Stimulated activated CD4-positive, alpha-beta T cell treated with anti-CD3 and anti-CD28 coated beads, Interleukin-1b, Interleukin-23, amount 100 ng/mL, for 24 hours (primary cell): ENCODE measurements around the gene PYCARD.
"Not testable (repeated sequence)": the region's sequence is repeated elsewhere in the genome, so short reads cannot be mapped to it uniquely, and the experiment has no call there.

Experiments
- DNase-seq, 4 experiments: peaks; one replicate each; pipeline ENCODE4 v3.0.0-alpha.2; 2020; ENCODE audit warnings: low read depth in 4 of 4, low spot score in 1 of 4

The PYCARD gene

DNA sequence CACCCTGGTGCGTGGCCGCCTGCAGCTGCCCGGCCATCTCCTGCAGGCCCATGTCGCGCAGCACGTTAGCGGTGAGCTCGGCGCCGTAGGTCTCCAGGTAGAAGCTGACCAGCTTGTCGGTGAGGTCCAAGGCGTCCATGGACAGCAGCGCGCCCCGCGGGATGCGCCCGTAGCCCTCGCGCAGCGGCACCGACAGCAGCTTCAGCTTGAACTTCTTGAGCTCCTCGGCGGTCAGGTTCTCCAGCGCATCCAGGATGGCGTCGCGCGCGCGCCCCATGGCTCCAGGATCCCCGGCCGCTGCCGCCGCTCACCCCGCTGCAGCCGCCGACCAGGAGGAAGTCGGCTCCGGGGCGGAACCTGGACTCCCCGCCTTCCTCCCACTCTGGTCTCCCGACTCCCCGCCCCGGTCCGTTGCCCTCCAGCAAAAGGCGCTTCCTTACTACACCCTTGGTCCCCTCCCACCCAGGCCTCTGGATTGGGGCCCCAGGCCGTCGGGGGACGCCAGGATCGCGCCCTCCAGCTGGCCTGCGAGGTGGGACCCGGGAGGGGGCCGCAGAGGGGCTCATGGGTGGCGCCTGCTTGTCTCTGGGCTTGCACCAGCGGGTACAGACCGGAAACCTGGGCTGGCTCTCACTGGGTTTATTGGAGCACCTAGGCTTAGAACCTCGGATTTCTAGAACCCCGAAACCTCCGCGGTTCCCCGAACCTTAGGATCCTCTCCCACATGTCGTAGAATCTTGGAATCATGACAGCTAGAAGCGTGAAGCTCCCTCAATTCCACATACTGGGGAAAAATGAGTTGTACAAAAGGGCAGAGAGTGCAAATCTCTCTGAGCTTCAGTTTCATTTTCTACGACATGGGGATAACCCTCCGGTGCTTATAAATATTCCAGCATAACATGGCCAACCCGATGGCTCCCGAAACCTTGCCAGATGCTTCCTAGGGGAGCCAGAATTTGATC lies at the start of gene PYCARD:
TSS of gene PYCARD (minus strand) at position 347 of the 962 bp plus-strand sequence. CDS start at position 277, 70 bp downstream.
- no peak for DNase-seq

DNA sequence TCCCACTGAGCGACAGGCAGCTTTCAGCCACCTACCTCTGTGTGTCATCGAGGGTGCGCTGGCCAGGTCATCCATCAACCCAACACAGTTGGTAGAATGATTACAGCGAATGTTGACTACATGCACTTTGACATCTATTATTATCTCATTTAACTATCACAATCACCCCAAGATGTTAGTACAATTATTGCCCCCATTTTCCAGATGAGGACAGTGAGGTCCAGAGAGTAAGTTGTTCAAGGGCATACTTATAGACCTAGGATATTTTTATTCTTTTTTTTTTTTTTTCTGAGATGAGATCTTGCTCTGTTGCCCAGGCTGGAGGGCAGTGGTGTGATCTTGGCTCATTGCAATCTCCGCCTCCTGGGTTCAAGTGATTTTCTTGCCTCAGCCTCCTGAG lies 48.9 kb upstream of the PYCARD start:
- no peak for DNase-seq

DNA sequence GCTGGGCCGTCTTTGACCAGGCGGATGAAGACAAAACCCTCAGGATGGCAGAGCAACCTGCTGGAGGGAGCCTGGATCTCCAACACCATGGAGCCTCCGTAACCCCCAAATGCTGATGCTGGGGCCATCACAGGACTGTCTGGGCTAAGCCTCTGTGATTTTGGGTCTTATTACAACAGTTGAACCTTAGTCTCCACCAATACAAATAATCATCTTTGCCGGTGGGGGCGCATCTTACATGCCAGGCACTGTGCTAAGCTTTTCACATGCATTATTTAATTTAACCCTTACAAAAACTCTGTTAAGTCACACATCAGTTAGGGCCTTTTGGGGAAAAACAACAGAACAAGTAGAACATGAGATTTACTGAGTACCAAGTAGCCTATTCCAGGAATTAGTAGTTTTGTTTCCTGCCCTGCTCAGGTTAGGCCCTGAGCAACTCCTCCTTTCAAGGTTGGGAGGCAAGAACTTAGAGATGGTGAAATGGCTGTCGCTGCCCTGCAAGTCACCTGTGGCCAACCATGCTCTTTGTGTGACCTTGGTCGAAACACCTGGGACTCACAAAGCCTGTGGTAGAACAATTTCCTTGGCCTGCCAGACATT lies 48.3 kb upstream of the PYCARD start:
- no peak for DNase-seq

DNA sequence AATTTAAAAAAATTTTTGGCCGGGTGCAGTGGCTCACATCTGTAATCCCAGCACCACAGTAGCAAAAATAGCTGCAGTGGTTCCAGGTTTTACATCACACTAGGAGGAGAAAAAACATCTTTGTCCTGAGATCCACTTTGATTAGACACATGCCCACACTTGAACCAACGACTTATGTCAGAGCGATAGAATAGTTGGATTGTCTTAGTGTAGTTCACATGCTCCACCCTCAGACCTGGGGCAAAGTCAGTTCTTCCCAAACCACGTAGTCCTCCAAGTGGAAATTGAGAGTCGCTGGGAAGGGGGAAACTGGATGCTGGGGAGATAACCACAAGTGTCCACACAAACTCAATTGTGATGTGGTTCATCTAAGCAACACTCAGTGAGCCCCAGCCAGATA lies 45.8 kb upstream of the PYCARD start:
- DNase-seq = no peak

DNA sequence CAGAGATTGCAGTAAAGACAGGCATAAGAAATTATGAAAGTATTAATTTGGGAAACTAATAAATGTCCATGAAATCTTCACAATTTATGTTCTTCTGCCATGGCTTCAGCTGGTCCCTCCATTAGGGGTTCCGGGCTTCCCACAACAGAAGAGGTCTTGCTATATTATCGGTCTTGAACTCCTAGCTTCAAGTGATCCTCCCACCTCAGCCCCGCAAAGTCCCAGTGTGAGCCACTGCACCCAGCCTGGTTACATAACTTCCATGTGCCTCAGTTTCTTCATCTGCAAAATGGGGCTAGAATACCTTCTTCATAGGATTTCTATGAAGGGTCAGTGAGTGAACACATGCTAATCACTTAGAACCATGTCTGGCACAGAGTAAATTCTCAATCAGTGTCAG lies 43.7 kb upstream of the PYCARD start:
- DNase-seq = no peak

DNA sequence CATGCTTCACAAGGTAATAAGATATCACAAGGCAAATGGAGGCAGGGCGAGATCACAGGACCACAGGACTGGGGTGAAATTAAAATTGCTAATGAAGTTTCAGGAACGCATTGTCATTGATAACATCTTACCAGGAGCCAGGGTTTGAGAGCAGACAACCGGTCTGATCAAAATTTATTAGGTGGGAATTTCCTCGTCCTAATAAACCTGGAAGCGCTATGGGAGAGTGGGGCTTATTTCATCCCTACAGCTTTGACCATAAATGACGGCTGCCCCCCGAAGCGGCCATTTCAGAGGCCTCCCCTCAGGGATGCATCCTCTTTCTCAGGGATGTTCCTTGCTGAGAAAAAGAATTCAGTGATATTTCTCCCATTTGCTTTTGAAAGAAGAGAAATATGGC lies 43.0 kb upstream of the PYCARD start:
- not testable (repeated sequence) for DNase-seq

DNA sequence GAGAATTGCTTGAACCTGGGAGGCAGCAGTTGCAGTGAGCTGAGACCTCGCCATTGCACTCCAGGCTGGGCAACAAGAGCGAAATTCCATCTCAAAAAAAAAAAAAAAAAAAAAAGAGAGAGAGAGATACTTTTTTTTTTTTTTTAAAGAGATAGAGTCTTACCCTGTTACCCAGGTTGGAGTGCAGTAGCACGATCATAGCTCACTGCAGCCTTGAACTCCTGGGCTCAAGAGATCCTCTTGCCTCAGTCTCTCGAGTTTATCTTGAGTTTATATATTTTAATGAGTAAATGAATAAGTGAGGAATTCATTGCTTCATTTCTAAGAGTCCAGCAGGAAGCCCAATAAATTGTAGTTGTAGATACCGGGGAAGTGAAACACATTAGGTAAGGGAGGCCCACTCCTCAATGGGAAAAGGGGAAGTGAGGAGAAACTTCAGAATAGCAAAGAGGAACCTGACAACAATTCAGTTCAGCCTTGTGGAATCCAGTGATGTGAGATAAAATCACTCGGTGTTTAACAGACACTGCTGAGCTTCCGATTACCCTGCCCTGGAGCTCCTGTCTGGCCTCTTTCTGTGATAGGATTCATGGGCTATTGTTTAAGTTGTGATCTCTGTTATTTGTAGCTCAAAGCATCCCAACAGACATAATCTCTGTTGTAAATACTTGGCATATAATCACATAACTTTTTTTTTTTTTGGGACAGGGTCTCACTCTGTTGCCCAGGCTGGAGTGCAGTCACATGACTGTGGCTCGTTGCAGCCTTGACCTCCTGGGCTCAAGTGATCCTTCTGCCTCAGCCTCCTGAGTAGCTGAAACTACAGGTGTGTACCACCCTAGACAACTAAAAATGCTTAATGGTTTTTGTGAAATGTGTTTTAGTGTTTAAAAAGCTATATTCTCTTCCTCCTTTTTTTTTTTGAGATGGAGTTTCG lies 41.4 kb upstream of the PYCARD start:
- DNase-seq = no peak

DNA sequence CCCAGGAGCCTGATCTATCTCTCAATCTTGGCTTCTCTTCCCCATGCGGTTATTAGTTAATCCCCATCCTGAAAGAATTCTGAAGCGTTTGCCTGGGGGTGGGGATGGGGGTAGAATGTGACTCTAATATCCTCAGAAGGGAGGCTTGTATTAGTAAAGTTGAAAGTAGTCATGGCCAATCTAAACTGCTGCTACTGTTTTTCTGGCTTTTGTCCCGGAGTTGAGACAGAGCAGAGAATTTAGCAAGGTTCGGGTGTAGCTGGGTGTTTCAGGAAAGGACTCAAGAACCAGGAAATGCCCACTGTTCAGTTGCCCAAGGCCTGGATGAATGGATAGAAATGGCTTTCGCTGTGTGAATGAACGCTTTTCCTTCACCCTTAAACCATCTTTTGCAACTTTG lies 39.6 kb upstream of the PYCARD start:
- no peak for DNase-seq

DNA sequence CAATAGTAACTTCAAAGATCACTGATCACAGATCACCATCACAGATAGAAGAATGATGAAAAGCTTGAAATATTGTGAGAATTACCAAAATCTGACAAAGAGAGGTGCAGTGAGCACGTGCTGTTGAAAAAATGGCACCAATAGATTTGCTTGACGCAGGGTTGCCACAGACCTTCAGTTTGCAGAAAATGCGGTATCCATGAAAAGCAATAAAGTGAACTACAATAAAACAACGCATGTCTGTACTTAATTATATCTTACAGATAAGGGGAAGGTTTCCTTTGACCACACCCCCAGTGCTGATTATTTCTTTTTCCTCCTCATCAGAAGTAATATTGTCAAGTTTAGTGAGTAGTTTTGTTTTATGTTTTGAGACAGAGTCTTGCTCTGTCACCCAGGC lies 35.5 kb upstream of the PYCARD start:
- no peak for DNase-seq

DNA sequence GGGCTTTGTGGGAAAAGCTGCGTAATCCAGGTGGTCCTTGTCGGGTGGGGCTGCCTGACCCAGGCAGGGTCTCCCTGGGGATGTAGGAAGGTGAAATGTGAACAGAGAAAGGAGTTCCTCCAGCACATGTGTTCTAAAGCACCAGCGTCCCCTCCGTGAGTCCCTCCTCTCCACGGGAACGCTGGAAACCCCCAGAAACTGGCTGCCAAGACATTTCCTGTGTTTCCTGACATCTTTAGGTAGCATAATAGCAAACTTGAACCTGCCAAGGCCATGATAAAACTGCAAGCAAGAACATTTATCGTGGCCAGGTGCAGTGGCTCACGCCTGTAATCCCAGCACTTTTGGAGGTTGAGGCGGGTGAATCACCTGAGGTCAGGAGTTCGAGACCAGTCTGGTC lies 26.9 kb upstream of the PYCARD start:
- no peak for DNase-seq

DNA sequence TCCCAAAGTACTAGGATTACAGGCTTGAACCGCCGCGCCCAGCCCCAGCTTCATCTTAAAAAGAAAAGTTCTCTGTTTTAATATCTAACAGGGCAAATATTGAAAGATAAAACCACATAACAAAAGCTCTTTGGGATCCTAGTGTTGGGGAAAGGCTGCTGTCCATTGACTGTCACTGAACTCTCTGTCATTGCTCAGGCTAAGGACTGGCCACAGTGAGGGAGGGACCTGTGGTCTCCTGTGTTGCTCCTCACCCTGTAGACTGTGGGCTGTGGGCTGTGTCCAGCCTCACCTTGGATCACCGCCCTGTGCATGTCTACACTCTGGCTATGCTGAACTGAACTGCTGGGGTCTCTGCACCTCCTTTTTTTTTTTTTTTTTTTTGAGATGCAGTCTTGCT lies 25.6 kb upstream of the PYCARD start:
- DNase-seq = no peak

DNA sequence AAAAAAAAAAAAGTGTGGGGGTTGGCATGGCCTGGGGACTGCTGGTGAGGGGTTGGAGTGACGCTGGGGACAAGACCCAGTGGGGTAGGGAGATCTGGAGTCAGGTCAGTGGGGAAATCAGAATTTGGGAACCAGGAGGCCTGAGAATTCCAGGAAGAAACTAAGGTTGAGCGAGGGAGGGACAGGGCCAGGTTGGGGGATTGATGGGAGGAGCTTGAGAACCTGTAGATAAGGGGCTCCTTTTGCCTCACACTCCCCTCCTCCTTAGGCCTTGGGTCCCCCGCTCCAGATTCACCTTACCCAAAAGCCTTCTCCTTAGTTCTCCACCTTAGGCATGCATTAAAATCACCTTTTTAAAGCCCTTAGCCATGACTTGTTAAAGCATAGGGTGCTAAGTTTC lies 22.6 kb upstream of the PYCARD start:
- DNase-seq = no peak

DNA sequence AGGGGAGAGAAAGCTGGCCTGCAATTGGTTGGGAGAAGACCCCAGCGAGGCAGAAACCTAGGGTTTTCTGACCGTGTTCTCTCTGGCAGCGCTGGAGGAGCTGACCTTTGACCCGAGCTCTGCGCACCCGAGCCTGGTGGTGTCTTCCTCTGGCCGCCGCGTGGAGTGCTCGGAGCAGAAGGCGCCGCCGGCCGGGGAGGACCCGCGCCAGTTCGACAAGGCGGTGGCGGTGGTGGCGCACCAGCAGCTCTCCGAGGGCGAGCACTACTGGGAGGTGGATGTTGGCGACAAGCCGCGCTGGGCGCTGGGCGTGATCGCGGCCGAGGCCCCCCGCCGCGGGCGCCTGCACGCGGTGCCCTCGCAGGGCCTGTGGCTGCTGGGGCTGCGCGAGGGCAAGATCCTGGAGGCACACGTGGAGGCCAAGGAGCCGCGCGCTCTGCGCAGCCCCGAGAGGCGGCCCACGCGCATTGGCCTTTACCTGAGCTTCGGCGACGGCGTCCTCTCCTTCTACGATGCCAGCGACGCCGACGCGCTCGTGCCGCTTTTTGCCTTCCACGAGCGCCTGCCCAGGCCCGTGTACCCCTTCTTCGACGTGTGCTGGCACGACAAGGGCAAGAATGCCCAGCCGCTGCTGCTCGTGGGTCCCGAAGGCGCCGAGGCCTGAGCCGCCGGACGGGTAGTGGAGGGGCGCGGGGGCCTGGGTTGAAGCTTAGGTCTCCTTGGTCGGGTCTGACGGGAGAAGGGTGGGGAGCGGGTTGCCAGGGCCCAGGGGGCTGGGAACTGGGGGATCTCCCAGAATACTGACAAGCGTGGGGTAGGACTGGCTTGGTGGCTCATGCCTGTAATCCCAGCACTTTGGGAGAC lies 21.8 kb upstream of the PYCARD start:
- DNase-seq = no peak

DNA sequence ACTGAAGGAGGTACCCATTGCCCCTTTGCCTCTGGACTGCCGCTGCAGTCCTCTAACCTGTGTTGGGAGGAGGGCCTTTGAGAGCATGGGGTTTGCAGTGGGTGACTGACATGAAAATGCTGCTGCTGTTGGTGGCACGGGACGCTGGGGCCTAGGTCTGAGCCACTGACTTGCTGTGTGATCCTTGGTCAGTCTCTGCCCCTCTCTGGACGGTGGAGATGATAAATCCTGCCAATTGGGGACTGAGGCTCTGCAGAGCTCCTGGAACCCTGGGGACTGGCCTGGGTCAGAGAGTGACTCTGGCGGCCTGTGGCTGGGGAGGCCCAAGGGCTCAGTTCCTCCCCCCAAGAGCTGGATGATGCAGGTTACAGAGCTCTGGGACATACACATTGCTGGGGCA lies 20.5 kb upstream of the PYCARD start:
- DNase-seq = no peak

DNA sequence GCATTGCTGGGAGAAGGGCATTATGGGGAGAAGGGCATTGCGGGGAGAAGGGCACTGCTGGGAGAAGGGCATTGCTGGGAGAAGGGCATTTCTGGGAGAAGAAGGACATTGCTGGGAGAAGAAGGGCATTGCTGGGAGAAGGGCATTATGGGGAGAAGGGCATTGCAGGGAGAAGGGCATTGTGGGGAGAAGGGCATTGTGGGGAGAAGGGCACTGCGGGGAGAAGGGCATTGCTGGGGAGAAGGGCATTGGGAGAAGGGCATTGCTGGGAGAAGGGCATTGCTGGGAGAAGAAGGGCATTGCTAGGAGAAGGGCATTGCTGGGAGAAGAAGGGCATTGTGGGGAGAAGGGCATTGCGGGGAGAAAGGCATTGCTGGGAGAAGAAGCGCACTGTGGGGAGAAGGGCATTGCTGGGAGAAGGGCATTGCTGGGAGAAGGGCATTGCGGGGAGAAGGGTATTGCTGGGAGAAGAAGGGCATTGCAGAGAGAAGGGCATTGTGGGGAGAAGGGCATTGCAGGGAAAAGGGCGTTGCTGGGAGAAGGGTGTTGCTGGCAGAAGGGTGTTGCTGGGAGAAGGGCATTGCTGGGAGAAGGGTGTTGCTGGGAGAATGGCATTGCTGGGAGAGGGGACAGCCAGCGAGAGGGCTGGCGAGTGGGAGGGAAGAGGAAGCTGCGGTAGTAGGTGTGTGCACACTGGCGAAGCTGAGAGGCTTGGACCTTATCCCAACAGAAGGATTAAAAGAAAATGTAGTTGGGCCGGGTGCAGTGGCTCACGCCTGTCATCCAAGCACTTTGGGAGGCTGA lies 19.0 kb upstream of the PYCARD start:
- DNase-seq = no peak

DNA sequence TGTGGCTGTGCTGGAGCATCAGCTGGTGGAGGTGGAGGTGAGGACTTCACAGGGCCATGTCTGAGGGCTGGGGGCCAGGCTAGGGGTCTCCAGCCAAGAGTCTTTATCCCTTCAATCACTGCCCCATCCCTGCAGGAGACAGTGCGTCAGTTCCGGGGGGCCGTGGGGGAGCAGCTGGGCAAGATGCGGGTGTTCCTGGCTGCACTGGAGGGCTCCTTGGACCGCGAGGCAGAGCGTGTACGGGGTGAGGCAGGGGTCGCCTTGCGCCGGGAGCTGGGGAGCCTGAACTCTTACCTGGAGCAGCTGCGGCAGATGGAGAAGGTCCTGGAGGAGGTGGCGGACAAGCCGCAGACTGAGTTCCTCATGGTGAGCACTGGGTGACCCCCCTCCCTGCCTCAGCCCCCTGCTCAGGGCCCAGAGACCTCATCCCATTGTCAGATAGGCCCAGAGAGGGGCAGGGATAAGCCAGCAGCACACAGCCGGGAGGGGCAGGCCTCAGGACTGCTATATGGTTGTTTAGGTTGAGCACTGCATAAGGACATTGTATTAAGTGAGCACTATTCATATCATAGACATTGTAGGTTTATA lies 16.7 kb upstream of the PYCARD start:
- DNase-seq = no peak

DNA sequence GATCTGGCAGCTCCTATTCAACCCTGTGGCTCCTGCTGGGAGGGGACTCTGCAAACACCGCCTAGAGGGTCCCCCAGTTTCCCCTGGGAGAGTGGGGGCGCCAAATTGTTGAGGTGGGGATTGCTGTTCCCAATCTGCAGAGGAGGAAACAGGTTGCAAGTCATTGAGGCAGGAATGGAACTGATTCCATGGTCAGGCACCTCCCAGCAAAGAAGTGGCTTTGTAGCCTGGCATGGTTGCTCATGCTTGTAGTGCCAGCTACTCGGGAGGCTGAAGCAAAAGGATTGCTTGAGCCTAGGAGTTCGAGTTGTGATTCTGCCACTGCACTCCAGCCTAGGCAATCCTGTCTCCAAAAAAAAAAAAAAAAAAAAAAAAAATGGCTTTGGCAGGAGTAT lies 14.6 kb upstream of the PYCARD start:
- DNase-seq = no peak

DNA sequence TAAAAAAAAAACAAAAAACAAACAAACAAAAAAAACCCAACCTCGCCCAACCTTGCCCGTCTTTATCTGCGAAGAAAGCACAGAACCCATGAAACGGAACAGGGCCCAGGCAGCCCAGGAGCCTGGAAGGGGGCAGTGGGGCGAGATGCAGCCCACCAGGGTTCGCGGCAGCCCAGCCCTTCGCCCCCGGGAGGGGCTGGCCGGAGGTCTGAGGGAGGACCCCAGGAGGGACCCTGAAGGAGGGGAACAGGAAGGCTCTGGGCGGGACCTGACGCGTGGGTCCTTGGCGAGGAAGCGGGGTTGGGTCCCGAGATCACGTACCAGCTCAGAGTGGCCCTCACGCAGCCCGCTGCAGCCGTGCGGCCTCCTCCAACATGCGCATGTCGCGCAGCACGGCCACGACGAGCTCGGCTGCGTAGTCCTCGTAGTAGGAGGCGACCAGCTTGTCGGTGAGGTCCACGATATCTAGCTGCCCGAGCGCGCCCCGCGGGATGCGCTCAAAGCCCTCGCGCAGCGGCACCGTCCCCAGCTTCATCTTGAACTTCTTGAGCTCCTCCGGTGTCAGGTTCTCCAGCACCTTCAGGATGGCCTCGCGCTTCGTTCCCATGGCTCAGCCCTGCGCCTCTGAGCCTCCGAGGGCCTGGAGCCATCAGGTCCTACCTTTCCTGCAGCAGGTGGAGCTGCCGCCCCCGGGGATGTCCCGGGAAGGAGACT lies 14.0 kb upstream of the PYCARD start, which contains the start of gene PYDC1:
TSS of gene PYDC1 (minus strand) at position 714 of the 714 bp plus-strand sequence. CDS start at position 607, 107 bp downstream.
- no peak for DNase-seq
